Endometrial microvascular endothelial cells (primary cell): Measurements from ENCODE around the gene UBE2H. TPM values are rescaled to one million over a fixed set of nuclear protein-coding genes. Genes with fewer than 3 reads are reported as not detected.
"Not testable (repeated sequence)": the region's sequence is repeated elsewhere in the genome, so short reads cannot be mapped to it uniquely, and the experiment has no call there.

ENCODE experiments used
- in situ Hi-C: cut with HindIII; loops from 2 replicates; pipeline ENCODE4 v1.10.0; 2017; ENCODE audit warnings: low sequenced_read_pairs, low pct_unique_long_range_greater_than_20kb; ENCODE audit errors: inconsistent ontology term
- total RNA-seq: library from RNA; depleted of rRNA; stranded (reverse); fragments of >200 nt; gene quantifications from one replicate; pipeline ENCODE4 v1.2.3, GENCODE V29; 2015; ENCODE audit errors: inconsistent ontology term

The UBE2H gene
- total RNA-seq, 1 donor from 2014 or later: 47.3 TPM

- in situ Hi-C loops: no loop called here
These were observed 96.6 kb downstream of the UBE2H start for GRCh38 chr7:129855935-129856717.

GRCh38 chr7:129855234-129855673 is 97.5 kb downstream of the UBE2H start:
- in situ Hi-C loops: no loop called here

- in situ Hi-C loops: no loop called here
These were observed 98.4 kb downstream of the UBE2H start for GRCh38 chr7:129854401-129854800.

- in situ Hi-C loops: no loop called here
These were observed 99.0 kb downstream of the UBE2H start for GRCh38 chr7:129853661-129854268.

GRCh38 chr7:129851809-129852208 is 101.0 kb downstream of the UBE2H start:
- in situ Hi-C loops: no loop called here

- in situ Hi-C loops: no loop called here
These were observed 101.6 kb downstream of the UBE2H start for GRCh38 chr7:129851174-129851573.

- in situ Hi-C loops: no loop called here
These were observed 104.3 kb downstream of the UBE2H start for GRCh38 chr7:129848436-129848835.

GRCh38 chr7:129845972-129846327 is 106.8 kb downstream of the UBE2H start:
- in situ Hi-C loops: no loop called here

- in situ Hi-C loops: no loop called here
These were observed 107.4 kb downstream of the UBE2H start for GRCh38 chr7:129845178-129845971.

- in situ Hi-C loops: no loop called here
These were observed 108.6 kb downstream of the UBE2H start for GRCh38 chr7:129843978-129844840.

GRCh38 chr7:129843365-129843898 is 109.3 kb downstream of the UBE2H start:
- in situ Hi-C loops: no loop called here

- in situ Hi-C loops: no loop called here
These were observed 111.3 kb downstream of the UBE2H start for GRCh38 chr7:129841465-129841864.

- in situ Hi-C loops: no loop called here
These were observed 112.0 kb downstream of the UBE2H start for GRCh38 chr7:129840757-129841156.

- in situ Hi-C loops: no loop called here
These were observed 115.8 kb downstream of the UBE2H start for GRCh38 chr7:129836983-129837382.

- in situ Hi-C loops: no loop called here
These were observed 117.2 kb downstream of the UBE2H start for GRCh38 chr7:129835569-129835968.

GRCh38 chr7:129833353-129833752 is 119.4 kb downstream of the UBE2H start:
- in situ Hi-C loops: not testable (repeated sequence)

GRCh38 chr7:129832701-129833227 is 120.0 kb downstream of the UBE2H start:
- in situ Hi-C loops: no loop called here

GRCh38 chr7:129832282-129832681 is 120.5 kb downstream of the UBE2H start:
- in situ Hi-C loops: no loop called here
